ENCODE measurements around the gene TCP11.
"Not testable (repeated sequence)": the region's sequence is repeated elsewhere in the genome, so short reads cannot be mapped to it uniquely, and the experiment has no call there.

TCP11 gene

DNA sequence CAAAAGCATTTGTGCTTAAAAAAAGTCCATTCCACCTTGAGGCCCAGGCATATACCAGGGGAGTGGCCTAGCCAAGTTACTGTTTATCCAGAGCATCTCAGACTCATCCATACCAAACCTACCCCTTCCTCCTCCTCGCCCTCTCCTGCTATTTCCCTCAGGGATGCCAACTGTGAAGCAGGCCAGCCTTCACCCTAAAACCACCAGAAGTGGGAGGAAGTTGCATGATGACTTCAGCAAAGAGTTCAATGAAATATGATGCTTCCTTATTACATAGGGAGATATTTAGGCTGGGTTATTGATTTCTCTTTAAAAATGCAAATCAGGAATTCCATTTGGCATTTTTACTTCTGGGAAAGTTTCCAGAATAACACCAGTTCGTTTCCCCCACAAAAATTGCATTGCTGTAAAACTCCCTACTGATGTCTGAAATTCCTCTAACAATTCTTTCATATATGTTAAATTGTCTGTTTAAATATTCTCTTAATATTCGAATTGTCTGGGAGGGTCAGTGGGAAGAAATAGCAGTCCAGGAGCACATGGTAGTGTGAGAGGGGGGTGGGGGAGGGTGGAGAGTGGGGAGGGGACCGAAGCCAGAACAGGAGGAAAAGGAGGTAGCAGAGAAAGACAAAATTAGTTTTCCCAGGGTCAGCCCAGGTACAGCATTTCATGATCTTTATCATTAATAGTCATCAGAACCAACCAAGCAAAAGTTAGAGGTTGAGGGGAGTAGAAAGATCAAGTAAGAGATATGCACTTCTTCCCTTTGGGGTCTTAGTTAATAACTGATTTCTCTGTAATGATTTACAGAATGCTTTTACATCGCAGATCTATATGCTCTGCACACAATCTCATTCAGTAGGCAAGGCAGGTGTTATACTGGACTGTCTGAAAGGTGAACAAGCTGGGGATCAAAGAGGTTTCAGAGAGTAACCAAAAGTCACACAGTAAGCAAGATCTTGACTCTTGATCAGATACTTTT, 1.7 kb upstream of the TCP11 start:
- DNase-seq = no peak

DNA sequence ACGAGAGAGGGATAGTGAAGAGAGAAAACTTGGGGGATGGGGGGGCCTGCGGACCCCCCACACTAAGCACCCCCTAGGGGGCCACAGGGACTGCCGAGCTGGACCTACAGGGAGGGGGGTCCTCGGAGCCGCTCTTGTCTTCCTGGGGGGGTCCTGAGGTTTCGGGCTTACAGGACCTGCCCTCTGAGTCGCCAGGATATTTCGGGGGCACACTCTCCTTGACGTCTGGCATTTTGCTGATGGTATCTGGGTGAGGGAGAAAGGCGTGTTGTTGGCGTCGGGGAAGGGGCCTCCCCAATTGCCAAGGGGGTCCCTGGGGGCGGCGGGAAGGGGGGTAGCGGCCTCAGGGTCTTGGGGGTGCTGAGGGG, 516 bp downstream of the TCP11 start:
- DNase-seq = no peak

DNA sequence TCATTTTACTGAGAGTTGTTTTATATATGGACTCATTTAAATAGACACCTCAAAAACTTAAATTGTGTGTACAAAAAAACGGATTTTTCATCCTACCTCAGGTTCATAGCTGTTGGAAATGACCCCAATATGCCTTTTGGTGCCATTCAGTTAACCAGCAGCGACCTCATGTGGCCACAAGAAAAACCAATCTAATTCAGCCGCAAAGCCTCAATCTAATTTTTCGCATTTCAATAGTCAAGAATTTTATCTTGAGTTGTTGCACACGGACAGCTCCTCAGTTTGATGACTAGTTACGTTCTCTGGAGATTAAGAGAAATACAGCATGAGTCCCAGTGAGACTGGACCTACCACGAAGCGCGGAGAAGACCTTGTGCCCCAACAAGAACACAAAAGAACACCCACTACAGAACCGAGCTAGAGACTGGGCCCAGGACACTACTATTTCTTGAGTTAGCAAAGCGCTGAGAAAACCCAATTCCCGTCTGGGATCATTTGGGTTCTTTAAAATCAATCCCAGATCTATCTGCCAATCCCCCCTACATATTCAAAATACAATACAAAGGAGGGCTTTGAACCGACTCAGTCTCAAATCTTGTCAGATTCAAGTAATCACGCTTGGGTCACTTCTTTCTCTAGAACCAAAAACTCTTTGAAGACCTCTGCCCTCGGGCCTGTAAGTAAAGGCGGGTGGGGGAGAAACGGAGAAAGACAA, 1.1 kb downstream of the TCP11 start:
- DNase-seq = peak in 1 of 4 experiments; percentile 19

DNA sequence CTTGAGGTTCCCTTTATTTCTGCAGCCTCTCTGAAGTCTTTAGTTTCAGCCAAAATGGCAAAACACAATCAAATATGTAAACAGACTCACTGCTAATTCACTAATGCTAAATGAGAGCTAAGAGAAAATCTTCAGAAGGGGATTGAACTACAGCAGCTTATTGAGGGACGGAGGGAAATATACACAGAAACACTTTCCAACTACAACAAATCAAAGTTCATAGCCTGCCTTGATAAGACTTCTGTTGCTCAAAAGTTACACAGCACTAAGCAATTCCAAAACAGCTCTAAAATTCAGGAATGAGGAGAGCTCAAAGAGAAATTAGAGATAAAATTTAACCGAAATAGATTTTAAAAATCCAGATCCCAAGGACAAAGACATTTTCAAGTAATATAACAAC, 1.7 kb downstream of the TCP11 start:
- DNase-seq = no peak

DNA sequence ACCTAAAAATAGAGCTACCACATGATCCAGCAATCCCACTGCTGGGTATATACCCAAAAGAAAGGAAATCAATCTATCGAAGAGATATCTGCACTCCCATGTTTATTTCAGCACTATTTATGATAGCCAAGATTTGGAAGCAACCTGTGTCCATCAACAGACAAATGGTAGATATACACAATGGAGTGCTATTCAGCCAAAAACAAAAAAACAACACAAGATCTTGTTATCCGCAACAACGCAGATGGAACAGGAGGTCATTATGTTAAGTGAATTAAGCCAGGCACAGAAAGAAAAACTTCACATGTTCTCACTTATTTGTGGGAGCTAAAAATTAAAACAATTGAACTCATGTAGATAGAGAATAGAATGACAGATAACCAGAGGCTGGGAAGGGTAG, 2.9 kb downstream of the TCP11 start:
- DNase-seq = not testable (repeated sequence)

DNA sequence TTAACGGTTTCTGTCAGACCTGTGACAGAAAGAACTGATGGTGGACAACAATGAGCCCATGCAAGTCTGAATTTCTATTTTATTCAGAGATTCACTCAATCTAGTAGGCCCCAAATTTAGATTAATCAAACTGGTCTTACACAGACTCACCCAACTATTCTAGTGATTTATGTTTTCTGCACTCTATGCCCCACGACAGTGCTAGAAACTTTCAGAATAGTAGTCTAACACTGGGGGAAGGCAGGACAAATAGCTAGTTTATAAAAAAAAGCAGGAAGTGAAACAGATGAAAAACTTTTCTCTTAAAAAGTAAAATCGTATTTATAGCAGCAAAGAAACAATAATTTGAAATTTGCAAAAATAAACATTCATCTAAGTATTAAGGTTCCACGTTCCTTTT, 5.0 kb downstream of the TCP11 start:
- DNase-seq = no peak

DNA sequence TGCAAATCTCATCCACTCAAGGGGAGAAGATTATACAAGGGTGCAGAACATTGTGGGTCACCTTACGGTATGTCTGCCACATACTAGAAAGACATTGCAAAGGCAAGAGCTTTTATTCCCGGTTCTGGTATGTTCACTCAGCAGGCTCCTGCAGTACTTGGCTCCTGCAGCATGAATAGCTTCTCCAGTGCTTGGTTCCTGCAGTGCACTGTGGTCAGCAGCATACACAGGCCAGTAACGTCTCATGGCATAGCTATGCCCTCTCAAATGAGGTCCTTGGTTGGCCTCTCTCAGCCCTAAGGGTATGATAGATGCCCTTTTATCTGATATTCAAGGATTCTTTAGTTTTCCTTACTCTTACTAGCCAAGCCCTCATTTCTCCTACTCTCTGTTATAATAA, 12.6 kb downstream of the TCP11 start:
- DNase-seq = no peak

DNA sequence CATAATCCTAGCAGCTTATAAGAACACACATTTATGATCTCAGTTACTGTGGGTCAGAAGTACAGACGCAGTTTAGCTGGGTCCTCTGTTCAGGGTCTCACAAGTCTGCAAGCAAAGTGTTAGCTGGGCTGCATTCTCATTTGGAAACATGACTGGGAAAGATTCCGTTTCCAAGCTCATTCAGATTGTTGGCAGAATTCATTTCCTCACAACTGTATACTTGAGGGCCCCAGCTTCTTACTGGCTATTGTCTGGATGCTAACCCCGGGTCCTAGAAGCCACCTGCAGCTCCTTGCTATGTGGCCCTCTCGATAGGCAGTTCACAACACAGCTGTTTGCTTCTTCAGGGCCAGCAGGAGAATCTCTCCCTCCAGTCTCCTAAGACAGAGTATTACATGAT, 13.1 kb downstream of the TCP11 start:
- DNase-seq = no peak

DNA sequence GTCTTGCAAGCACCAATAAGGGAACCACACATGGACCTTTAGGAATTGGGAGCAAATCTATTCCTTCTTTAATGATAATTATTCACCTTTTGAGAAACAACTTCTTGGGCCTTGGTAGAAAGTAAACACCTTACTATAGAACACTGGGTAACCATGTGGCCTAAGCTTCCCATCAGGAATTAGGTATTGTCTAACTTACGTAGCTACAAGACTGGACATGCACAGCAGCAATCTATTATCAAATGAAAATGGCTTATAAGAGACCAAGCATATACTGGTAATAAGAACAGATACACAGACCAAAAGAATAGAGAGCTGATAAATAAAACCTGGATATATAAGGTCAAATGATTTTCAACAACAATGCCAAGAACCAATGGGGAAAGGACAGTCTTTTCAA, 16.8 kb downstream of the TCP11 start:
- DNase-seq = no peak

DNA sequence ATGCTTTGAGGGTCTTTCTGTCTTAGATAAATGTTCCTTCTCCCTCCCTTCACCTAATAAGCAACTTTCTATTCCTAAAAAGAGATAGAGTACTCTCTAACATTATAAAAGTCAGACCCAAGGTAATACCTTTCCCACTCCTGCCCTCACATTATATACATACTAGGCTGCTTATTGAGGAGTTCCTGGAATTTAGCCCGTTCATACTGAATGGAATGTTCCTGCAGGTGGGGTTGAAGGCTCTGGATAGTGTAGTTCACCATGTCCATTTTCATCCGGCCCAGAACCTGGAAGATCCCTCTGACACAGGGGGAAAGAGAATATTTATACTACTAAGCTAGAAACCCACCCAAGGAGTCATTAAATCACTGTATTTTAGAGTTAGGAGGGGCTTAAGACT, 20.4 kb downstream of the TCP11 start:
- no peak for DNase-seq

DNA sequence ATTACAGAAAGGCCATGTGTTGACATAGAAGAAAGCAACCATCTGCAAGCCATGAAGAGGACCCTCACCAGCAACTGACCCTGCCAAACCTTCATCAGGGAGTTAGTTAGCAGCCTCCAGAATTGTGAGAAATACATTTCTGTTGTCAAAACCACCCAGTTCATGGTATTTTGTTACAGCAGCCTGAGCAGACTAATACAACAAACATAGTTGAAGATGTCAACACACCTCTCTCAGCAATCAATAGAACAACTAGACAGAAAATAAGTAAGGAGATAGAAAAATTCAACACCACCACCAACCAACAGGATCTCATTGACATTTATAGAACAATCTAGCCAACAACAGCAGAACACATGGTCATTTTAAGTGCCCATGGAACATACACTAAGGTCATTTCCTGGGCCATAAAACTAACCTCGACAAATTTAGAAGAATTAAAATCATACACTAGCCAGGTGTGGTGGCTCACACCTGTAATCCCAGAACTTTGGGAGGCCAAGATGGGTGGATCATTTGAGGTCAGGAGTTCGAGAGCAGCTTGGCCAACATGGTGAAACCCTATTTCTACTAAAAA, 32.7 kb downstream of the TCP11 start:
- no peak for DNase-seq

DNA sequence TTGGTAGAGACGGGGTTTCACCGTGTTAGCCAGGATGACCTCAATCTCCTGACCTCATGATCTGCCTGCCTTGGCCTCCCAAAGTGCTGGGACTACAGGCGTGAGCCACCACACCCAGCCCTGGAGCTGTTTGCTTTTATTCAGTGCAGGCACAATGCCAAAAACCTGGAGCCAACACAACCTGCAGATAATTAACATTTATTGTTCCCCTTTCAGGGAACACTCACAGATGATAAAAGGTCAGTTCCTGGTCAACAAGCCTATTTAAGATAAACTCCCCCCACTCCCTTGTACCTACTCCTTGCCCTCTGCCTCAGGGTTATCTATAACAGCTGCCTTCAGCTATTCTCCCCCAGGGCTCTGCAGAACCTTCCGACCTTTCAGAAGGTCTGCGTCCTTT, 33.4 kb downstream of the TCP11 start:
- DNase-seq = not testable (repeated sequence)

DNA sequence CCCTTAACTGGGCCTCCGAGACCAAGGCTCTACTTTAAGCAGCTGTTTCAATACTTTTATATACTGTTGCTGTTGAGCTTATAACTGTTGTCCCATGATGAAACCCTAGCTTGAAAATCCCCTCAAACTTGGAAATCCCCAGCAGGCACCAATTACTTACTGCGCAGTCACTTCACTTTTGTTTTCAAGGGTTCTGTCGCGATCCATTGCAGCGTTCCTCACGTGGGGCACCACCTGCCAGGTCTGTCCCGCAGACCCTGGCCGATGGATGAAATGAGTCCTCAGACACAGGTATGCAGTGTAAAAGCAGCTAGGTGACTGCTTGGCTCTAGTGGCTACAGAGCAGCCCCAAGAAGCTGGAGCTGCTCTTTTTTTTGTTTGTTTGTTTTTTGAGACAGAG, 33.9 kb downstream of the TCP11 start:
- not testable (repeated sequence) for DNase-seq

DNA sequence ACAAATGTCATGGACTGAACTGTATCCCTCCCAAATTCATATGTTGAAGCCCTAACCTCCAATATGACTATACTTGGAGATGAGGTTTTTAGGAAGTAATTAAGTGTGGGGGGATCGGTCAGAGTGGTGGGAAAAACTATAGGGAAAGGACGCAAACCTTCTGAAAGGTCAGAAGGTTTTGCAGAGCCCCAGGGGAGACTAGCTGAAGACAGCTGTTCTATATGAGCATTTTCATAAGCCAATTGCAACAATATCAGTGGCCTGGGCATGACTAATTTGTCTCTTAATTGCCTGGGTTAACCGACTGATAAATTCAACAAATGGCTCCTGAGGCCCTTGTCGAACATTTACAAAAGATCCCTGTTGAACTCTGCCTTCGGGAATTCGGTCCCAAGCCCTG, 35.1 kb downstream of the TCP11 start:
- not testable (repeated sequence) for DNase-seq

DNA sequence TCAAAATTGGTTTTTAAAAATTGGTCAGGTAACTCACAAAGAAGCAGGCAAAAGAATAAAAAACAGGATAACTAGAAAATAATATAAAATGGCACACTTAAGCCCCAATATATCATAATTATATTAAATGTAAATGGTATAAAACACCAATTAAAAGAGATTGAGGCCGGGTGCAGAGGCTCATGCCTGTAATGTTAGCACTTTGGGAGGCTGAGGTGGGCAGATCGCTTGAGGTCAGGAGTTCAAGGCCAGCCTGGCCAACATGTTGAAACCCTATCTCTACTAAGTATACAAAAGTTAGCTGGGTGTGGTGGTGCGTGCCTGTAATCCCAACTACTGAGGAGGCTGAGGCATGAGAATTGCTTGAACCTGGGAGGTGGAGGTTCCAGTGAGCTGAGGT, 36.1 kb downstream of the TCP11 start:
- DNase-seq = no peak

DNA sequence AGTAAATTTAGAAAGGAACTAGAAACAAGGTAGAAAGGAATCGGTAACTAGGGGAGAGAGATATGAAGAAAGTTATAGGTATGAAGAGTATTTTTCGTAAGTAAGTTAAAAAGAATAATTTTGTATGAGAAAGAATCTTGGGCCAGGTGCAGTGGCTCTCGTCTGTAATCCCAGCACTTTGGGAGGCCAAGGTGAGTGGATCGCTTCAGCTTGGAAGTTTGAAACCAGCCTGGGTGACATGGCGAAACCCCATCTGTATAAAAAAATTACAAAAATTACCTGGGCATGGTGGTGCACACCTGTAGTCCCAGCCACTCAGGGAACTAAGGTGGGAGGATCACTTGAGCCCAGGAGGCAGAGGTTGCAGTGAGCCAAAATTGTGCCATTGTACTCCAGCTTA, 42.0 kb downstream of the TCP11 start:
- no peak for DNase-seq

DNA sequence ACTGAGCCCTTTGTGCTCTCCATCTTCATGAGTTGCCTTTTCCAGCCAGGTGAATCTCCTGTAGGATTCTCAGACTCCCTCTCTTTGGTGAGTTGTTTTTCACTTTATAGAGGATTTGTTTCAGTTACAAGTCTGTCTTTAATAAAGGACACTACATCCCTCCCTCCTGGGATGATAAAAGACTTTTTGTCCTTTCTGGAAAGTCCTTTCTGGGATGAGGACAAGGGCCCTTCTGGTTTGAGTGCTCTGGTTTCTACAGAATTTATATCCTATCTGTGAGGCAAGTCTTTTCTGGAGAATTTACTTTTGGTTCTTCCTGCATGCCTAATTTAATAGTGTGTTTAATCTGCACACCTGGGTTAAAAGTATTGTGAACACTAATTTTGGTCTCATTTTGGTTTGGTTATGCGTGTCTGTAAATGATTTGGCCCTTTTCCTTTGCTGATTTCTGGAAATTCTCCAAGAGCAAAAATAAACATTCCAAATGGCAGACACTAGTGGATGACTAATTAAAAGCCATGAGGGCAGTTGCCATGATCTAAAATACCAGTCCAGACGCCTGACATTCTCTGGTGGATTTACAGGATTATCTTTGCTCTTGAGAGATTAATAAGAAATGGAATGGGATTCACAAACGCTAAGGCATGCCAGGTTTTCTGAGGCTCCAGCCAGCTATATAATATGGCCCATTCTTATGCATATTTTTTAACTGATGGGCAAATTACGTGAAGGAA, 44.8 kb downstream of the TCP11 start:
- no peak for DNase-seq

DNA sequence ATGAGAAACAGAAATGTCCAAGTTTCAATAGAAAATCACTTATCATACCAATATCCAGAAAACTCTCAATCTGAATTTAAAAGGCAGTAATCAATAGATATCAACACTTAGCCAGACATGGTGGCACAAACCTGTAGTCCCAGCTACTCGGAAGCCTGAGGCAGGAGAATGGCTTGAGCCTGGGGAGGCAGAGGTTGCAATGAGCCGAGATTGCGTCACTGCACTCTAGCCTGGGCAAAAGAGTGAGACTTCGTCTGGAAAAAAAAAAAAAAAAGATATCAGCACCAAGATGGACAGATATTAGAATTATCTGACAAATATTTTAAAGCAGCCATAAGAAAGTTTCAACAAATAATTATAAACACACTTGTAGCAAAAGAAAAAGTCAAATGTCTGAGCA, 47.0 kb downstream of the TCP11 start:
- DNase-seq = no peak

DNA sequence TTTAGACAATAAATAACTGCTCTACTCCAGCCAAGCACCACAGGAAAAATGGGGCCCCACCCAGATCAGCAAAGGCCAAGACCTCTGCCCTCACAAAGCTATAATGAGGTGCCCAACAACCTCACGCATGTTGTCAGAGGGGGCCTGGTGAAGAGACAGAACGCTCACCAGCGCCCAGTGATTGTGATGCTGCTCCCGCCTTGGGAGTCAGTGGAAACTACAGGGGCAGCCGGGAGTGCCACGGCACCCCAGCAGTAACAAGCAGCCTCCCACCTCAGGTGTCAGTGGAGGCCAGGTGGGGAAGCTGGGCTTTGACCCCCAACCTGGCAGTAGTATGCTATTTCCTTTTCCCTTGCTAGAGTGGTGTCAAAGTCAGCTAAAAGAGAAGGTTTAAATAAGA, 47.4 kb downstream of the TCP11 start:
- no peak for DNase-seq

DNA sequence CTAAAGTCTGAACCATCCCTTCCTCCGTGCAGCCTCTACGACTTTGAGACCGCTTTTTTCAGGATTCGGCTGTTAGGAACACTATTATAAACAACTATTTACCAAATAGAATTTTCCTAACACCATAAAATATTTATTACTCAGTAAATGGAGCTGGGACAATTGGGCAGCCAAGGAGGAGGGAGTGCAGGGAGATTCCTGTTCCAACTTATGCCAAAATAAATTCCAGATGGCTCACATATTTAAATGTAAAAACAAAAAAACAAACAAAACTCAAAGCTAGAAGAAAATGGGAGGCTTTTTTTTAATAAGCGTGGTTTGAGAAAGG, 48.1 kb downstream of the TCP11 start:
- no peak for DNase-seq

DNA sequence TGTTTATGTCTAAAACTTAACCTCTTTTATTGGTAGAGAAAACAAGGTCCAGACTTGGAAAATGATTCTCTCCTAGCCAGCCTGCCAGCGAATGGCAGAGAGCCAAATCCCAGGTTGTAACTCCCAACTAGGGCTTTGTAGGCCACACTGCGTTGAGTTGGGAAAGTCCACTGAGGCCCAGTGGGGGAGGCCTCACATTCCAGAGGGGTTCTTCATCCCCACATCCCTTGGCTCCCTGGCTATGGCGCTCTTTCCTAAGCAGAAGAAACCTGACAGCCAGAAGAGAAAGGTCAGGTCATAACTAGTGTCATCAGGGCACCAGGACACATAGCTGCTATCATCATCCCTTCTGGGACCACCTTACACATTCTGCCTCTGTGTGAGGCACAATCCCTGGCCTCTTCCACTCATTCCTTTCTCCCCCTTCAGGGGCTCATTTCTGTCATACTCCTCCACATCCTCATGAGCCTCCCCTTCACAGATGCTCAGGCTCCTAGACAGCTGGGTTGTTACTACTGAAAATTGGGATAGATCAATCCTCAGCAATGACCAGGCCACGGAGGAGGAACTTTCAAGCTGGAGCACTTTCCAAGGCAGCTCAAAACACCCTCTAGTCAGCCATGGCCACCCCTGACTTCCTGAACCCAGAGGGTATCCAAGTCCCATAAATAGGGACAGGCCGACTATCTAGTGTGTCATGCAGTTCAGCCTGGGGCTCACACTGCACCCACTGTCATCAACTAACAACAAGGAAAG, 48.6 kb downstream of the TCP11 start:
- no peak for DNase-seq

DNA sequence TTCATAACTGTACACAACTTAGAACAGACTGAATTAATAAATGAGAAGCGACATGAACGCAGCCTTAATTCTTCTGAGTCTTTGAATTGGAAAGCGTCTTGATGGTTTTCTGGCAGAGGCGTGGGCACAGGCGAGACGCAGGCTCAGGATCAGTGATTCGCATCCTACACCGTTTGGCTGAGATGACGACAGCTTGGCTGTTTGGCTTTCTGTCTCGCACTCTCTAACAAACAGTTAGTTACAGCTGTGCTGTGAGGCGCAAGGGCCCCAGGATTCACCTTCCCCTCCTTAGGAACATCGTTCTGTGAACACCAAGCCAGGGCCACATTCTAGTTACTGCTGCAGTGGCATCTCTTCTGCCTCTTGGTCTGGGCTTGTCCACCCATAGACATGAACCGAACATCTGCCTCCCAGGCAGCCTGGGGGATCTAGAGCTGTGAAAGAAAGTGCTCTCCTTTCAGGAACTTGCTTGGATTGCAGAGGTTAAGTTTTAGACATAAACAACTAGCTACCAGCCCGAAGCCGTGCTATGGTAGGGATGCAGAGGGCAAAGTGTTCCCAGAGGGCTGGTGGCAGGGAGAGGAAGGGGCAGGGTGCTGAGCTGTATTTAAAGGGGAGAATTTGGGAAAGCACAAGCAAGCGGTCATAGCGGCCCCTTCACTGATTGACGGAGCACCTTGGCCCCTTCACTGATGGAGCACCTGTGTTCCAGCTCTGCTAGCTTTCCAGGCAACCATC, 49.6 kb downstream of the TCP11 start:
- DNase-seq = no peak
